ENCODE data around the gene ESYT3. TPM values are rescaled to one million over a fixed set of nuclear protein-coding genes. Genes with fewer than 3 reads are reported as not detected.

Gene ESYT3
- total and polyA plus RNA-seq, 2 of the 8 experiments (the other 6 are each of a cell fraction or from before 2014, with no cell fraction given) = 4.4 to 7.3 TPM

- Histone ChIP-seq H2AK5ac (ENCODE audit: low read depth, low read length) (no peak overlapping the region), H3K23ac (ENCODE audit: insufficient read length) (no peak overlapping the region), H3K9me3 (ENCODE audit: insufficient read depth in 2 of 2, low read depth in 1 of 2, low read length in 1 of 2) (no peaks in the 10 kb centered on the region), H2BK12ac (ENCODE audit: low read depth, low read length) (no peak overlapping the region; the same call in 1 of the 2 replicates), H3K79me1 (ENCODE audit: low read depth, low read length) (peaks cover 3% of the 10 kb centered on the region; the same call in 1 of the 2 replicates), H3K56ac (replicated peaks; ENCODE audit: insufficient read length, low read depth, low read length) (no peak overlapping the region), H3K4ac (replicated peaks; ENCODE audit: insufficient read length, low read depth, low read length) (no peak overlapping the region), H2AFZ (ENCODE audit: low read length) (no peak overlapping the region), H3K4me3 (ENCODE audit: extremely low read depth in 1 of 4, insufficient read depth in 2 of 4, low read depth in 3 of 4, low read length in 4 of 4) (no peak overlapping the region), H2BK120ac (replicated peaks; ENCODE audit: low read depth, low read length) (no peak overlapping the region), H2BK20ac (ENCODE audit: low read length) (no peak overlapping the region), H3K4me2 (ENCODE audit: insufficient read depth in 1 of 2, low read depth in 2 of 2, low read length in 2 of 2) (no peak overlapping the region), H3K27me3 (replicated peaks in 1 of 4; ENCODE audit: control insufficient read depth in 3 of 4, extremely low read depth in 1 of 4, insufficient read depth in 3 of 4, low read length in 3 of 4) (no peaks in the 10 kb centered on the region), H4K20me1 (replicated peaks in 1 of 2; ENCODE audit: control insufficient read depth in 1 of 2, insufficient read depth in 2 of 2, low read length in 2 of 2) (no peaks in the 10 kb centered on the region), H3K9ac (replicated peaks in 1 of 4; ENCODE audit: extremely low read depth in 1 of 4, low read depth in 3 of 4, low read length in 3 of 4) (no peak overlapping the region), H3K79me2 (ENCODE audit: control insufficient read depth in 1 of 2, insufficient read depth in 2 of 2, low read length in 2 of 2) (no peaks in the 10 kb centered on the region), H4K8ac (ENCODE audit: extremely low read depth, insufficient read depth, low read length) (no peak overlapping the region), H3K4me1 (replicated peaks in 1 of 4; ENCODE audit: control insufficient read depth in 3 of 4, insufficient read depth in 4 of 4, low read length in 3 of 4) (peaks cover 0 to 7% (median 1%) of the 10 kb centered on the region in 4 experiments; a peak in 4 of 7 replicates), H4K91ac (replicated peaks; ENCODE audit: insufficient read length, low read length) (no peak overlapping the region), H2BK15ac (ENCODE audit: low read length) (no peak overlapping the region), H3K27ac (ENCODE audit: low read depth, low read length) (no peak overlapping the region), H3K18ac (ENCODE audit: extremely low read depth, low read length) (no peak overlapping the region), H3K14ac (ENCODE audit: insufficient read length) (no peak overlapping the region), H2BK5ac (ENCODE audit: low read depth, low read length) (no peak overlapping the region), H4K5ac (ENCODE audit: insufficient read length, low read depth, low read length) (no peak overlapping the region), H3K23me2 (ENCODE audit: low read depth, low read length) (no peaks in the 10 kb centered on the region), H3K36me3 (ENCODE audit: control insufficient read depth in 2 of 4, insufficient read depth in 4 of 4, low read length in 3 of 4) (no peaks in the 10 kb centered on the region)
- ChIA-PET POLR2A (ENCODE audit: partially characterized antibody) (no interaction called here), CTCF (ENCODE audit: partially characterized antibody) (interaction anchor here (0.6 to 1.7 kb wide), 6 partner anchors 14 to 85 kb away, joined by 3 to 4 read pairs (median 4); no protein-coding TSS in a partner anchor)
- DNase-seq (ENCODE audit: low read depth in 1 of 2, low spot score in 2 of 2) = no peak
- no peak for FAIRE-seq
- 90% methylated on average over 14 of the region's 14 CpGs; no CpG with 5 or more reads in 1 of the 2 experiments for WGBS, 2 experiments (ENCODE audit: extremely low coverage in 1 of 2, insufficient coverage in 1 of 2, insufficient read length in 1 of 2, insufficient replicate concordance in 2 of 2, low coverage in 1 of 2, low lambda C conversion rate in 2 of 2, missing lambda C conversion rate in 1 of 2)
- TF ChIP-seq SP1 (IDR thresholded peaks at IDR 0.05; ENCODE audit: low read depth, low read length) = no peak
- TF ChIP-seq GABPA (IDR thresholded peaks at IDR 0.05; ENCODE audit: borderline replicate concordance, insufficient read depth, low read length) = no peak
- no peak for TF ChIP-seq KDM4A (IDR thresholded peaks at IDR 0.05; ENCODE audit: low read depth, low read length, severe bottlenecking)
- TF ChIP-seq SIX5 (IDR thresholded peaks at IDR 0.05; ENCODE audit: low read depth, low read length) = no peak
- TF ChIP-seq, protein P1, sequence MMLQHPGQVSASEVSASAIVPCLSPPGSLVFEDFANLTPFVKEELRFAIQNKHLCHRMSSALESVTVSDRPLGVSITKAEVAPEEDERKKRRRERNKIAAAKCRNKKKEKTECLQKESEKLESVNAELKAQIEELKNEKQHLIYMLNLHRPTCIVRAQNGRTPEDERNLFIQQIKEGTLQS (IDR thresholded peaks at IDR 0.05; ENCODE audit: insufficient read depth, low read depth, low read length) = no peak
- TF ChIP-seq SRF (IDR thresholded peaks at IDR 0.05; ENCODE audit: low read depth, low read length) = no peak
- no peak for TF ChIP-seq NANOG (IDR thresholded peaks at IDR 0.05; ENCODE audit: insufficient read depth, low read depth, low read length, poor library complexity, severe bottlenecking)
- TF ChIP-seq ASH2L (IDR thresholded peaks at IDR 0.05; ENCODE audit: low read length) = no peak
- no peak for TF ChIP-seq POLR2A (IDR thresholded peaks at IDR 0.05; ENCODE audit: control extremely low read depth in 1 of 2, low read depth in 2 of 2, low read length in 2 of 2)
- TF ChIP-seq TEAD4 (IDR thresholded peaks at IDR 0.05; ENCODE audit: low read depth, low read length) = no peak
- no peak for TF ChIP-seq HDAC2 (IDR thresholded peaks at IDR 0.05; ENCODE audit: borderline replicate concordance in 1 of 2, low read depth in 2 of 2, low read length in 2 of 2)
Observed at GRCh38 chr3:138443521-138444503, 9.4 kb downstream of the ESYT3 start.

All from H1 (cell line).